ENCODE results near the gene ZNF444. TPM values are rescaled to one million over a fixed set of nuclear protein-coding genes. Genes with fewer than 3 reads are reported as not detected.

ZNF444 gene
- polyA plus RNA-seq, 4 donors: 20.1 to 40.6 (median 25.3) TPM

Other genes starting within 250 kb of the ZNF444 start
- gene NLRP13, start 209.0 kb upstream of the ZNF444 start, polyA plus RNA-seq: not detected
- not detected for gene NLRP8, start 193.5 kb upstream of the ZNF444 start, polyA plus RNA-seq
- not detected for gene NLRP5, start 154.5 kb upstream of the ZNF444 start, polyA plus RNA-seq
- gene ZNF787, start 20.0 kb upstream of the ZNF444 start, polyA plus RNA-seq: 10 to 100 TPM; 29.9 to 34.9 (median 31.8) TPM
- gene GALP, start 34.7 kb downstream of the ZNF444 start, polyA plus RNA-seq: not detected
- under 1 TPM in 1 of 4 donors, not detected in 3; 0.06 TPM for gene ZSCAN5B, start 56.5 kb downstream of the ZNF444 start, polyA plus RNA-seq
- not detected for gene ZSCAN5C, start 61.0 kb downstream of the ZNF444 start, polyA plus RNA-seq
- 1 to 10 TPM in 2 of 4 donors, not detected in 2; 1.4 to 1.7 TPM for gene EDDM13, start 131.5 kb downstream of the ZNF444 start, polyA plus RNA-seq
- gene ZSCAN5A, start 173.6 kb downstream of the ZNF444 start, polyA plus RNA-seq: 10 to 100 TPM in 1 of 4 donors, 1 to 10 TPM in 3; 5.4 to 10.4 (median 7.5) TPM

All from small intestine (tissue), 4 donors.